ENCODE measurements around the gene SVIL. TPM values are rescaled to one million over a fixed set of nuclear protein-coding genes. Genes with fewer than 3 reads are reported as not detected.
A peak's percentile ranks its signal among the peaks of the same experiment; 100 is the strongest.

The SVIL gene
- total and polyA plus RNA-seq, 2 donors (not counting 1 experiment from before 2014, with no cell fraction given): 17.7 to 94.3 TPM

- Histone ChIP-seq H3K36me3 (ENCODE audit: control insufficient read depth, insufficient read depth, low read length) (peaks cover 3% of the 10 kb centered on the region), H2AFZ (ENCODE audit: low read length) (no peak overlapping the region), H3K4me3 (replicated peaks in 1 of 4; ENCODE audit: control extremely low read depth in 1 of 4, insufficient read depth in 1 of 4, low read depth in 3 of 4, low read length in 4 of 4) (no peak overlapping the region), H3K79me2 (ENCODE audit: control insufficient read depth, insufficient read depth, low read length) (no peaks in the 10 kb centered on the region), H3K9me3 (ENCODE audit: control insufficient read depth, insufficient read depth, low read depth, low read length) (no peaks in the 10 kb centered on the region), H4K20me1 (ENCODE audit: control insufficient read depth, extremely low read depth, insufficient read depth, low read length) (no peaks in the 10 kb centered on the region), H3K27me3 (ENCODE audit: control insufficient read depth, insufficient read depth, low read length) (no peaks in the 10 kb centered on the region), H3K9ac (ENCODE audit: insufficient read depth, low read length) (no peak overlapping the region), H3K4me2 (ENCODE audit: extremely low read depth, insufficient read depth, low read length) (no peak overlapping the region), H3K27ac (ENCODE audit: insufficient read depth, low read length) (no peak overlapping the region), H3K4me1 (ENCODE audit: control insufficient read depth, extremely low read depth, insufficient read depth, low read length) (peaks cover 4% of the 10 kb centered on the region)
- peak; percentile 52 to 62 for DNase-seq (ENCODE audit: low read depth in 2 of 2)
- TF ChIP-seq CTCF (conservative IDR thresholded peaks at IDR 0.05 in 1 of 2, IDR thresholded peaks at IDR 0.05 in 1 of 2; ENCODE audit: low read depth in 1 of 2, low read length in 2 of 2) (peak; percentile 97), EZH2 (IDR thresholded peaks at IDR 0.05; ENCODE audit: low read length, missing control alignments) (no peak)
These were observed 138.2 kb downstream of the SVIL start for GRCh38 chr10:29496341-29497162.

- Histone ChIP-seq H3K79me2 (ENCODE audit: control insufficient read depth, insufficient read depth, low read length) (no peaks in the 10 kb centered on the region), H3K4me3 (replicated peaks in 1 of 4; ENCODE audit: control extremely low read depth in 1 of 4, insufficient read depth in 1 of 4, low read depth in 3 of 4, low read length in 4 of 4) (no peak overlapping the region), H3K9me3 (ENCODE audit: control insufficient read depth, insufficient read depth, low read depth, low read length) (no peaks in the 10 kb centered on the region), H4K20me1 (ENCODE audit: control insufficient read depth, extremely low read depth, insufficient read depth, low read length) (no peaks in the 10 kb centered on the region), H3K4me2 (ENCODE audit: extremely low read depth, insufficient read depth, low read length) (no peak overlapping the region), H3K27me3 (ENCODE audit: control insufficient read depth, insufficient read depth, low read length) (no peaks in the 10 kb centered on the region), H3K4me1 (ENCODE audit: control insufficient read depth, extremely low read depth, insufficient read depth, low read length) (peaks cover 4% of the 10 kb centered on the region), H3K36me3 (ENCODE audit: control insufficient read depth, insufficient read depth, low read length) (peaks cover 6% of the 10 kb centered on the region), H3K9ac (ENCODE audit: insufficient read depth, low read length) (no peak overlapping the region), H2AFZ (ENCODE audit: low read length) (no peak overlapping the region), H3K27ac (ENCODE audit: insufficient read depth, low read length) (no peak overlapping the region)
- no peak for DNase-seq (ENCODE audit: low read depth in 2 of 2)
- TF ChIP-seq EZH2 (IDR thresholded peaks at IDR 0.05; ENCODE audit: low read length, missing control alignments) (no peak), CTCF (conservative IDR thresholded peaks at IDR 0.05 in 1 of 2, IDR thresholded peaks at IDR 0.05 in 1 of 2; ENCODE audit: low read depth in 1 of 2, low read length in 2 of 2) (no peak)
These were observed 139.4 kb downstream of the SVIL start for GRCh38 chr10:29495366-29495765.

- no peak overlapping the region for H3K27ac ChIP-seq (ENCODE audit: insufficient read depth, low read length)
- peaks cover 4% of the 10 kb centered on the region for H3K4me1 ChIP-seq (ENCODE audit: control insufficient read depth, extremely low read depth, insufficient read depth, low read length)
- no peak overlapping the region for H3K9ac ChIP-seq (ENCODE audit: insufficient read depth, low read length)
- no peak overlapping the region for H2AFZ ChIP-seq (ENCODE audit: low read length)
- peaks cover 6% of the 10 kb centered on the region for H3K36me3 ChIP-seq (ENCODE audit: control insufficient read depth, insufficient read depth, low read length)
- no peak overlapping the region for H3K4me2 ChIP-seq (ENCODE audit: extremely low read depth, insufficient read depth, low read length)
- DNase-seq (ENCODE audit: low read depth in 2 of 2): no peak
- no peak overlapping the region for H3K4me3 ChIP-seq (replicated peaks in 1 of 4; ENCODE audit: control extremely low read depth in 1 of 4, insufficient read depth in 1 of 4, low read depth in 3 of 4, low read length in 4 of 4)
- no peaks in the 10 kb centered on the region for H3K27me3 ChIP-seq (ENCODE audit: control insufficient read depth, insufficient read depth, low read length)
- H4K20me1 ChIP-seq (ENCODE audit: control insufficient read depth, extremely low read depth, insufficient read depth, low read length): no peaks in the 10 kb centered on the region
- TF ChIP-seq CTCF (conservative IDR thresholded peaks at IDR 0.05 in 1 of 2, IDR thresholded peaks at IDR 0.05 in 1 of 2; ENCODE audit: low read depth in 1 of 2, low read length in 2 of 2) (no peak), EZH2 (IDR thresholded peaks at IDR 0.05; ENCODE audit: low read length, missing control alignments) (no peak)
- H3K9me3 ChIP-seq (ENCODE audit: control insufficient read depth, insufficient read depth, low read depth, low read length): no peaks in the 10 kb centered on the region
- H3K79me2 ChIP-seq (ENCODE audit: control insufficient read depth, insufficient read depth, low read length): no peaks in the 10 kb centered on the region
These were observed 141.1 kb downstream of the SVIL start for GRCh38 chr10:29493697-29494096.

Data from fibroblast of lung (primary cell).